ENCODE measurements around the gene BPIFB2. TPM values are rescaled to one million over a fixed set of nuclear protein-coding genes. Genes with fewer than 3 reads are reported as not detected.

BPIFB2 gene
- total RNA-seq, 1 donor from 2014 or later = not detected

DNA sequence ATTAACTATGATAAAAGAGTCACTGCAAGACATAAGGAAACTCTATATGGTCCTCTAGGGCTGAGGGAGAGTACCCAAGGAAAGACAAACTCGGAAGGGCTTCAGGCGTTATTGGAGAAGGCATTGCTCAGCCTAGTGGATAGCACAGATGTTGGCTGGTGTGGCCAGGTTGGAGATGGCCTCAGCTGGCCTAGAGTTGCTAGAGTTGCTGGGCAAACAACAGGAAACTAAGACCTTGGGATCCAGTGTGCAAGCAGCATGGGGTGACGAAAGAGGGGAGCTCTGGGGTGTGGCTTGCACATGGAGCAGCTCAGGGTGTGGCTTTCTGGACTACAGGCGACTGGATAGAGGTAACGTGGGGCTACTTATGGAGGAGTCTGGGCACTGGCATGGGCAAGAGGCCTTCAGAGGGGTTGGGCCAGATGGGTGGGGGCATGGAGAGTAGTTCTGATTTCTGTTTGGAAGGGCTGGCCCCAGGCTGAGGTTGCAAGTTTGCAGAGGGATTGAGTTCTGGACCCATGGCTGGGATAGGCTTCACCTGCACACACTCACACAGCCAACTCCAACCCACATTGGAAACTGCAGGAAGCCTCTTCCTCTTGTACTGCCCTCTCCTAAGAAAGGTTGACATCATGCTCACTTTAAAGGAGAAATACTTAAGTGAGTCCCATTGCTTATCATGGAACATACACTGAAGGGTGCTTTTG, 18.7 kb downstream of the BPIFB2 start:
- no peaks in the 10 kb centered on the region for H3K4me1 ChIP-seq
- intact Hi-C loops (cut with DNase I) = no loop called here
- no peaks in the 10 kb centered on the region for H3K36me3 ChIP-seq
- no peak for DNase-seq (ENCODE audit: low spot score in 2 of 2)
- TF ChIP-seq, protein P1, sequence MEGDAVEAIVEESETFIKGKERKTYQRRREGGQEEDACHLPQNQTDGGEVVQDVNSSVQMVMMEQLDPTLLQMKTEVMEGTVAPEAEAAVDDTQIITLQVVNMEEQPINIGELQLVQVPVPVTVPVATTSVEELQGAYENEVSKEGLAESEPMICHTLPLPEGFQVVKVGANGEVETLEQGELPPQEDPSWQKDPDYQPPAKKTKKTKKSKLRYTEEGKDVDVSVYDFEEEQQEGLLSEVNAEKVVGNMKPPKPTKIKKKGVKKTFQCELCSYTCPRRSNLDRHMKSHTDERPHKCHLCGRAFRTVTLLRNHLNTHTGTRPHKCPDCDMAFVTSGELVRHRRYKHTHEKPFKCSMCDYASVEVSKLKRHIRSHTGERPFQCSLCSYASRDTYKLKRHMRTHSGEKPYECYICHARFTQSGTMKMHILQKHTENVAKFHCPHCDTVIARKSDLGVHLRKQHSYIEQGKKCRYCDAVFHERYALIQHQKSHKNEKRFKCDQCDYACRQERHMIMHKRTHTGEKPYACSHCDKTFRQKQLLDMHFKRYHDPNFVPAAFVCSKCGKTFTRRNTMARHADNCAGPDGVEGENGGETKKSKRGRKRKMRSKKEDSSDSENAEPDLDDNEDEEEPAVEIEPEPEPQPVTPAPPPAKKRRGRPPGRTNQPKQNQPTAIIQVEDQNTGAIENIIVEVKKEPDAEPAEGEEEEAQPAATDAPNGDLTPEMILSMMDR (IDR thresholded peaks at IDR 0.05) = no peak
- H3K27me3 ChIP-seq = no peaks in the 10 kb centered on the region
- H3K27ac ChIP-seq = no peak overlapping the region
- no peak overlapping the region for H3K4me3 ChIP-seq
- H3K9me3 ChIP-seq = no peaks in the 10 kb centered on the region

DNA sequence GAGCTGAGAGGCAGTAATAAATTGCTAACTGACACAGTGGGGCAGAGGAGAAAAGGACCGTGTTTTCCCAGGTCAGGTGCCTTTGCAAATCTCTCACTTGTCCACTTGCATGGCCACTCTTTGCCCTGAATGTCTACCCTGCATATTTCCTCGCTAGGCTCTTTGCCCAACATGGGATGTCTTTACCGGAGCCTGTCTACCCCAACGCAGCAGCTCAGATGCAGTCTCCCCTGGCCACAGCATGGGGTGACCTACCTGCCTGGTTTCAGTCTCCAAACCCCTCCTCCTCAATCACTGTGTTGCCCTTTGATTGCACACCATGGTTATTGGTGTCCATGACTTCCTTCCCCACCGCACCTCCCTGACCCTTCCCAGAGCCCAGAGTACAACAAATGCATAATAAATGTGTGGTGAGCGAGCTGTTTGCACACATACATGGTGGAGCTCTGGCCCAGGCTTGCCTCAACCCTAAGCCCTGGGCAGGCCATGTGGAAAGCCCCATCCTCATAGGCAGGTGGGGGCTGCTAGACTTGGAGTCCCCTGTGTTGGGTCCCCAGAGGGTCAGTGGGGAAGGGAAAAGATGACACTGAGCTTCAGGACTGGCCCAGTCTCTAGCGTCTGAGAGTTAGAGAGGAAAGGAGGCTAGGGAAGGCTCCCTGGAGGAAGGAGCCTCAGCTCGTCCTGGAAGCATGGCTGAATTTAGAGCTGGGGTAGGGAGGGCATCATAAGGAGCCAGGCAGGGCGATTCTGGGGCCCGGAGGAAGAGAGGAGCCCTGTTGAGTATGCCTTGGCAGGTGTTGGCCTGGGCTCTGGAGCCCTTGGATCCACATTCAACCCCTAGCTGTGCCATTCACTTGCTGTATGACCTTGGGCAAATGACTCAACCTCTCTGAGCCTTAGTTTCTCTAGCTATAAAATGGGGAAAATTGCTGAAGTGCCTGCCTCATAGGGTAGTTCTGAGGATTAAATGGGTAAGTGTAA, 19.6 kb downstream of the BPIFB2 start:
- TF ChIP-seq, protein P1 (IDR thresholded peaks at IDR 0.05) = no peak
- Histone ChIP-seq H3K4me1 (no peaks in the 10 kb centered on the region), H3K27me3 (no peaks in the 10 kb centered on the region), H3K9me3 (no peaks in the 10 kb centered on the region), H3K36me3 (no peaks in the 10 kb centered on the region), H3K4me3 (no peak overlapping the region), H3K27ac (no peak overlapping the region)
- DNase-seq (ENCODE audit: low spot score in 2 of 2) = no peak
- intact Hi-C loops (cut with DNase I) = no loop called here

DNA sequence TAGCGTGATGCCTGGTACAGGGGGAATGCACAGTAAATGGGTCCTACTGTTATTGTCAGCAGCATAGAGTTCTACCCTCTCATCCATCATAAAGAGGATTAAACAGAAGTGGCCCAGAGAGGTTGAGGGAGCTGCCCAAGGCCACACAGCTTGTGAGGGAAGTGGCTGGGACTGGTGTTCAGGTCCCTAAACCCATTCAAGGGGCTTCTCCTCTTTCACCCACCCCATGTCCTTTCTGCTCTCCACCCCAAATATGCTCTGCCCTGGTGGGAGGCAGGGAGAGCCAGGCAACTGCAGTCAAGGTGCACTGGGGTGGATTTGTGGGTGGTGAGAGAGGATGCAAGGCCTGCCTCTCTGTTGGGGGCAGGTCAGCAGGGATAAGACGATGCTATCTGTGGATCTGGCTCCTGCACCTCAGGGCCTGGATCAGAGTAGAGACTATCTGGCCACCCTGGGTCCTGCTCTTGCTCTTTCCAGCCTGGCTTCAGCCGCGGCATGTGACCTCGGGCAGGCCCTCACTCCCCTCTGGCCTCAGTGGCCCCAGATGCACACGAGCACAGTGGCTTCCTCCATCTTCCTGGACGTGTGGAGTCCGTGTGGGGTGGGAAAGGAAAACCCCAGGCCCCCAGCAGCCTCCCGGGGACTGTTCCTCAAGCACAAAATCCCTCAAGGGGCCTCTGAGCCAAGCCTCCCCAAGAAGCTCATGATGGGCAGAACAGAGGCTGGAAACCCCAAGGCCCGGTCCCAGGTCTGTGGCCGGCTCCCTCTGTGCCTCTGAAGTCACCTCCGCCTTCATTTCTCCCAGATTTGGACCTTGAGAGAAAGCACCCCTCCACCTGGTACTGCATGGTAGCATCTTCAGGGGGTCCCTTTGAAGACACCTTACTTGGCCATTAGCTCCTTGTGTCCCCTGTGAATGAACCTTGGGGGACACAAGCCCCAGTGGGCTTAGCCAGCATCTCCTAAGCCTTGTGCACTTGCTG, 20.6 kb downstream of the BPIFB2 start:
- no peaks in the 10 kb centered on the region for H3K36me3 ChIP-seq
- no peak for DNase-seq (ENCODE audit: low spot score in 2 of 2)
- no peaks in the 10 kb centered on the region for H3K27me3 ChIP-seq
- H3K9me3 ChIP-seq = no peaks in the 10 kb centered on the region
- intact Hi-C loops (cut with DNase I) = no loop called here
- H3K4me3 ChIP-seq = no peak overlapping the region
- no peaks in the 10 kb centered on the region for H3K4me1 ChIP-seq
- TF ChIP-seq, protein P1 (IDR thresholded peaks at IDR 0.05) = no peak
- no peak overlapping the region for H3K27ac ChIP-seq

DNA sequence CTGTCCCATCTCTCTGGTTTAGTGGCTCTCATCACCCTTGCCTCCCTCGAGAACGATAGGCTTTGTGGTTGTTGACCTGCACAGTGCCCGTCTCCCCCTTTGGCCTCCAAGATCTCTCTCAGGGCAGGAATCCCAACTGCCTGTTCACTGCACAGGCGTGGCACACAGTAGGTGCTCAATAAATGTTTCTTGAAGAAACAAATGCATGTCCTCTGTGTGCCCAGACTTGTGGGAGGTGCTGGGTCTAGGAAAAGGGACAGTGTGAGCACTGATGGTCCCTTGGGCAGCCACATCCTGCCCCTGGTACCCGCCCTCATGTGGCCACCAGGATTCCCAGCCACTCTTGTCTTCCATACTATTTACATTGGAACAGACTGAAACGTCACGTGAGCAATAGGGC, 21.4 kb downstream of the BPIFB2 start:
- intact Hi-C loops (cut with DNase I) = no loop called here
- H3K9me3 ChIP-seq = no peaks in the 10 kb centered on the region
- H3K4me1 ChIP-seq = no peaks in the 10 kb centered on the region
- no peak for DNase-seq (ENCODE audit: low spot score in 2 of 2)
- no peaks in the 10 kb centered on the region for H3K27me3 ChIP-seq
- no peak overlapping the region for H3K4me3 ChIP-seq
- no peak overlapping the region for H3K27ac ChIP-seq
- TF ChIP-seq, protein P1 (IDR thresholded peaks at IDR 0.05) = no peak
- H3K36me3 ChIP-seq = no peaks in the 10 kb centered on the region

DNA sequence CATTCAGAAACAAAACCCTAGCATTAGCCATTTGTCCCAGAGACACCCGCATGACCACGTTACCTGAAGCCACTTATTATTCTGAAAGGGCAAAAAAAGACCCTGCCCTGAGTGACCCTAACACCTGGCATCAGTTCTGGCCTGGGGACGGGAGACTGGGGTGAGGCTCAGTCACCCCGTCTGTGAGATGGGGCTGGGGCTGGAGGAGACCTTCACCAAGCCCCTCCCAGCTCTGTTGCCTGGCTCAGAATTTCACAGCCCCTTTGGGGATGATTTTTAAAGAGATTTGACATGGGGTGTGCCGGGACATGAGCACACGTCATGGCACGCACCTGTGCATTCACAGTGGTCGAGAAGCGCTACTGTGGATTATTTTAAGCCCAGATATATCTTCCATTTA, 22.6 kb downstream of the BPIFB2 start:
- Histone ChIP-seq H3K9me3 (no peaks in the 10 kb centered on the region), H3K27me3 (no peaks in the 10 kb centered on the region), H3K4me3 (no peak overlapping the region), H3K27ac (no peak overlapping the region), H3K36me3 (no peaks in the 10 kb centered on the region), H3K4me1 (no peaks in the 10 kb centered on the region)
- DNase-seq (ENCODE audit: low spot score in 2 of 2) = no peak
- intact Hi-C loops (cut with DNase I) = no loop called here
- TF ChIP-seq, protein P1 (IDR thresholded peaks at IDR 0.05) = no peak

Data from ascending aorta (tissue), 2 donors.